Activated CD8-positive, alpha-beta memory T cell treated with anti-CD3 and anti-CD28 coated beads for 24 hours (primary cell): Measurements from ENCODE around the gene ATP10A.
"Not testable (repeated sequence)": the region's sequence is repeated elsewhere in the genome, so short reads cannot be mapped to it uniquely, and the experiment has no call there.

Experiments
- DNase-seq: peaks from one replicate; pipeline ENCODE4 v3.0.0-alpha.2; 2020

The ATP10A gene

GRCh38 chr15:25858952-25859760 lies 4.0 kb downstream of the ATP10A start:
- DNase-seq, result no peak

- DNase-seq, result not testable (repeated sequence)
Measured at GRCh38 chr15:25856059-25856458, 7.1 kb downstream of the ATP10A start.

GRCh38 chr15:25852661-25853524 lies 10.2 kb downstream of the ATP10A start:
- no peak for DNase-seq

DNA sequence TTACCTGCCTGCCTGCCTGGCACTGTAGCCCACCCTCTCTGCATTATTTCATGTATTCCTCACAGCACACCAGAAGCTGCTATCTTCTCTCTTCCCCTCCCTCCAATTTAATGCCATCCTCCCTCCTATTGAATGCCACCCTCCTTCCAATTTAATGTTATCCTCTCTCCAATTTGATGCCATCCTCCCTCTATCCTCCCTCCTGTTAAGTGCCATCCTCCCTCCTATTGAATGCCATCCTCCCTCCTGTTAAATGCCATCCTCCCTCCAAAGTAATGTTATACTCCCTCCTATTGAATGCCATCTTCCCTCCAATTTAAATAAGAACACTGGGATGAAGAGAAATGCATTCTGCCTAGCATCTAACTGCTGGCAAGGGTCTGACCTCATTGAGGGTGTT lies 11.1 kb downstream of the ATP10A start:
- DNase-seq, result no peak

DNA sequence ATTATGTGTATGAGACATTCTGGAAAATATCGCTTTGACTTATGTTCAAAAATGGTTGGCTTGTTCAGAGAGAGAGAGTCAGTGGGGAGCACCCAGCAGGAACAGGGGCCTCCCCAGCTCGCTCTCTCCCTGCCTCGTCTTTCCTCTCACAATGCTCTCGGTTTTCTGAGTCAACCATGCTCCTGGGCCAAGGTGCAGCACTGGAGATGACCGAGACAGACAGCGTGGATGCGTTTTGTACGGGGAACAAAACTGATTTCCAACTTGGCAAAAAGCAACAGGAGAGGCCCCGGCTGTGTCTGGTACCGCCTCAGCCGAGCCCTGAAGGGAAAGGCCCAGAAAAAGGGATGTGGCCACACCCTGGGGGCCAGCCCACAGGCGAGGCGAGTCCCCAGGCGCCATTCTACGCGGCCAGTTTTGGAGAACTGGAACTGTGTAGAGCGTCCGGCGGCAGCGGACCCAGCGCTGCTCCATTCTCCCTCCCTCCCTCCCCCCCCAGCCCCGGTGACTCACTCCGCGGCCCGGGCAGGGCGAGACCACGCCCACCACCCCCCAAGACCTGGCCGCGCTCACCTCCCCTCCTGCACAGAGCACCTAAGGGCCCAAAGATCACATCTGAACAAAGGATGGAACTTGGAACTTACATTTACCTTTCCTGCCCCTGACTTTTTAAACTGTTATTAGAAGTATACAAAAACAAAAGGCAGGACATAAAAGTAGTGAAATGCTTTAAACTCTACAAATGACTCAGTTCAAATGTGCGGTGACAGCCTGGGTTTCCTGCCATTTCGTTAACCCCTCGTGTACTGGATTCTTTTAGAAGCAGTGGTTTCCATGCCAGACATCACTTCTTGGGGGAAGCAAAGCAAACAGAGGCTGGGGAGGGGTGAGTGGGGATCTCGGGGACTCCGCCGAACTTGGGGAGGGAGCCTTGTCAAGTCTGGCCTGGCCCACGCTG lies 12.7 kb downstream of the ATP10A start:
- peak; percentile 89 for DNase-seq

DNA sequence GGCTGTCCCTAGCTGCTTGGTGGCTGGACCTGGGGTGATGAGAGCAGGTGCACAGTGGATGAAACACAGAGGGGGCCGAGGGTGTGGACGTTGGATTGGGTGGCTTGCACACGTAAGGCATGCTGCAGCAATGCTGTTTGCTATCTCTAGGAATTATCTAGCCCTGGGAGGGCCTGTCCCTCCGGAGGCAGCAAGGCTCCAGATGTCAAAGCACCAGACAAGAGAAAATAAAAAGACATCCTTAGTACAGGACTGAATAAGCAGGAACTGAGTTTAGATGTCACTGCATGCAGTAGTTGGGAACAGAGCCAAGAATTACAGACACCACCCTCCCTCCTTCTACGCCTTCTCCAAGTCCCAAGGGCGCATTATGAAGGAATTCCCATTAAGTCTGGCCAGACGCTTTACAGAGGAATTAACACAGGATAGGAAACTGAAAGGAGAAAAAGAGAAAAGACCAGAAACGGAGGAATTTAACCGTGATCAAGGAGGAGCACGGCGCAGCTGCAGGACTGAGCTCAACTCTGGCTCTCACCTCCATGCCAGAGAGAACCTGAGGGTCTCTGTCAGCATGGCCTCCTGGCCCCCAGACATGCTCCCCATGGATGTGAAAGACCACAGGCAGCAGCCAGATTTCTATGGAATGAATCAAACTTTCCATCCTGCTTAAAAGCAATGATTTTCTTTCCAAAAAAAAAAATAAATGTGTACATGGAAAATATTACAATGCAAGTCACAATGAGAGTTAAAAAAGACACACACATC lies 13.8 kb downstream of the ATP10A start:
- DNase-seq, result no peak

DNA sequence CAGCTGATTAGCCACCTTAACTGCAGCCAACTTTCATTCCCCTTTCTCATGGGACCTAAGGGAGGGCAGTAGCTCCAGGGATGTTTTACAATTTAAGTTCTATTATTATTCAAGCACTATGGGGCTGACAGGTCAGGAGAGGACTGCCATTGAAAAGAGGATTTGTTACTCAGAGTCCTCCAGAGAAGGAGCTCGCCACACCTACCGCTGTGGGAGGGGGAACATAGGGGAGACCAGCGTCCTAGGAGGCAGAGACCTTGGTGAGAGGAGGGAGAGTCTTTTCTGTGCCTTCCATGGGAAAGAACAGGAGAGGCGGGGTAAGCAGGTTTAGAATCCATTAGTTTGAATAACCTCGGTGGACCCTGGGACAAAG lies 14.4 kb downstream of the ATP10A start:
- DNase-seq, result no peak

GRCh38 chr15:25848325-25848724 lies 14.8 kb downstream of the ATP10A start:
- DNase-seq, result no peak

DNA sequence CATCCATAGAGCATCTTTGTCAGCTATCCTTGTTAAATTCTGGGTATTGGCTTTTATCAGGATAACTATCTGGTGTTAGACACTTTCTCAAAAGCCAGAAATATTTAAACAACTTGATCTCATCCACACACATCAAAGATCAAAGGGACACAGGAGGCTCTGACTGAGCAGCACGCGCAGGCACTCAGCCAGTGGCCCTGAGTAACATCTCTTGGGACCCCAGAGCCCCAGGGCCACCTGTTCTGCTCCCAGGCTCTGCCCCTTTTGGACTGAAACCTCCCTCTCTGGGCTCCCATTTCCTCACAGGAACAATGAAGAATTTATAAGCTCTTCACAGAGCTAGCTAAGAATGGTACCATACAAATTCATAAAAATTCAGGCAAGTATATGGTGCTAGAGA lies 16.1 kb downstream of the ATP10A start:
- no peak for DNase-seq

DNA sequence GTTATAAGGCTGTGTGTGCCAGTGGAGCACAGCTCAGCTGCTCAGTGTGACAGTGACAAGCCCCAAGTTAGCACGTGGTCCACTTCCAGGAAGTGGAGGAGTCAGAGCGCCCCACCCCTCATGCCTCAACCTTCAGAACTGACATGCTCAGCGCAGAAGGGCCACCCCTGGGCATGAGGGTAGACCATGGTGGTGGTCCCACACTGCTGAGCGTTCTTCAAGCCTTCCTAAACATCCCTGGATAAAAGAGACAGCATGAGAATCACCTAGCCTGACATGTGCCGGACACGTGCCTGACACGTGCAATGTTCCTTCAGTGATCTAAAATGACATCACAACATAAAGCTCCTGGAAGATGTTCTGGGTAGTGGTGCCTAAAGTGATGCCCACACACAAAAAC lies 16.8 kb downstream of the ATP10A start:
- DNase-seq, result peak; percentile 87

DNA sequence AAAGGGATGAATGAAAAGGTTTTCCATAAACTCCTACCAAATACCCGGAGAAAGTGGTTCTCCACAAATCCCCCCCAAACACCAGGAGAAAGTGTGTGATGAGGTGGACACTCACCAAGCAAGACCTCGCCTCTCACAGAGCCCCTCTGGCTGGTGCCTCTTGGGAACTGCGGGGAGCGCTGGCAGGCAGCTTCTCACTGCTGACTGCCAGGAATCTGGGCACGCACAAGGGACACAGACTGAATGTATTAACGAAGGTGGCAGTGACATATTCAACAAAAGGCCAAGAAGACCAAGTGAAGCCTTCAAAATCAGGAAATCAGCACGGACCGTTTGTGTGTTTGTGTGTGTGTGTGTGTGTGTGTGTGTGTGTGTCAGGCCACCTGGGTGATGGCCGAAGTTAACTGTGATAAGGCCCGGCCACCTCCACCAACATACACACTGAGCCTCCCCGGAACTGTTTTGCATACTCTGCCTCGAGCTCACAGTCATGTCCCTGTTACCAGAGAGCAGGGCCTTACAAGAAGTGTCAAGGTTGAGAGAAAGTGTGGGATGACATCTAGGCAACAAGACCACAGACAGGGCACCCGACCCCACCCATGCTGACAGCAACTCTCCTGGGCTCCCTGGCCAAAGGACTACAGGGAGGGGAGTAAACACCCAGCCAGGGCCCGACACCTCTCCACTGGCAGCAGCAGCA lies 18.0 kb downstream of the ATP10A start:
- no peak for DNase-seq

DNA sequence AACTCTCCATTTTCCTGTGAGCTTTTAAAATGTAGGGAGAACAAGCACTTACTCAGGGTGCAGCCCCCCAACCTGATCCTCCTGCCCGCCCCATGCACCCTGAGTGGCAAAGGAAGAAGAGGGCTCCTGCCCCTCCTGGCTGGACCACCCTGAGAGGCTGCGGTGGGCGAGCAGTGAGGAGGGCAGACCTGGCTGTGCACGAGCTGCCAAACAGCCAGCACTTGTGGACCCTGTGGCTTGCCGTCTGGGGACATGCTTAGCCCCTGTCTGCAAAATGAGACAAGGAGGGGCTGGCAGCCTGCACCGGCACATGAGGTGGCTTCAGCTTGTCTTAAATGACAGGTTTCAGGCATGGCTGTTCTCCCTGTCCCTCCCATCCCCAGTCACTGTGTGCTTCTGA lies 18.6 kb downstream of the ATP10A start:
- DNase-seq, result no peak

DNA sequence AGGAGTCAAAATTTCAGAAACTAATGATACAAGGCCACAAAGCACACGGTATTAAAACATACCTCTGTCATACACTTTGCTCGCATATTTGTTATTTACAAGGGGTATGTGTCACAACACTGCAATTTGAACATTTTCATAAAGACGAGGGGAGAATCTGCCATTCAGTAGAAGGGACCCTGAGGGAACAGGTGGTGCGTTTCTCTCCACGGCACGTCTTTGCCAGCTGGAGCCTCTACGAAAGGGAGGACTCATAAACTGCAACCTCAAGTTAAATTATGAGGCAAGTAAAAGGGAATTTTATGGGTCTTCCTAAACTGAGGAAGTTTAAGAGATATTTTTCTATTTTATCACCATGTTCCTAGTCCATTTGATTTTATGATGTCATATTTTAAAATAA lies 19.1 kb downstream of the ATP10A start:
- DNase-seq, result no peak

GRCh38 chr15:25839638-25840156 lies 23.4 kb downstream of the ATP10A start:
- DNase-seq, result no peak

DNA sequence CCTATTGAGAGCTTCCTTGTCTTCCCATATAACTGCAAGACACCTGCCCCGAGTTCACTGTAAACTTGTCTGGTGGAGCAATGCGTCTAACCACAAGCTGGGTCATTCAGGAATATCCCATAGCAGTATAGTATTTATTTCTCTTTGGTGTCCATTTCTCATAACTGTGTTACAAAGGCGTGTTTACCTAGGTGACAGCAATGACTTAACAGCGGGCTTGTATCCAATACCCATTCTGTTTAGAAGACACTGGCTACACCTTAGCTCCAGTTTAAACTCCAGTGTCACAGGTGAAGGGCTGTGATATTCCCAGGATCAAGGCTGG lies 24.3 kb downstream of the ATP10A start:
- no peak for DNase-seq

DNA sequence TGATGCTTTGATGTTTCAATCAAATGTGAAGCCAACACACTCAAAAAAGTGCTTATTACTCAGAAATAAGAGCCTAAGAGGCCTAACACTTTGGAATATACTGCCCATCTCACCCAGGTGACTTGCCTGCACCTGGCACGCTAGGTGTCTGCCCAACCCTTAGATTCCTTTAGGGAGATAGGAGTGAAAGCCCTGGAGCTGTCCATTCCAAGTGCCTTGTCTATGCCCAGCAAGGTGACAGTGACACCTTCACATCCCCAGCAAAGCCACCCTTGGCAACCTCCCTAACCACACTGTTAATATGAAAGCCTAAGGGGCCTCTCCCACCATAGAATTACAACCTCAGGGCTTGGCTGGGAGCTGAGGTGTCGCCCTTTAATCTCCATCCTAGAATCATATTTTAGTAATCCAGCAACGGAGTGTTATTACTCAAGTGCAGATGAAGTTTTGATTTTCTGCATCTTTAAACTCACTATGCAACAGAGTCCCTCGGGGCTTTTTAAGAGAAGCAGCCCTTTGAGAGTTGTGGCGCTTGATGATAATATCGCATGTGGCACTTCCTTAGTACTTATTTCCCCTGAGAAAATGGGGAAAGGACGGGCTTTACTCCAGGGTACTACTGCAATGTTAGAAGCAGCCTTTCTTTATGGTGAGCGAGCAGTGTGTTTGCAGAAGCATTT lies 24.8 kb downstream of the ATP10A start:
- DNase-seq, result no peak

GRCh38 chr15:25832158-25832557 lies 31.0 kb downstream of the ATP10A start:
- DNase-seq, result no peak

- DNase-seq, result no peak
Measured at GRCh38 chr15:25830844-25831451, 32.2 kb downstream of the ATP10A start.

DNA sequence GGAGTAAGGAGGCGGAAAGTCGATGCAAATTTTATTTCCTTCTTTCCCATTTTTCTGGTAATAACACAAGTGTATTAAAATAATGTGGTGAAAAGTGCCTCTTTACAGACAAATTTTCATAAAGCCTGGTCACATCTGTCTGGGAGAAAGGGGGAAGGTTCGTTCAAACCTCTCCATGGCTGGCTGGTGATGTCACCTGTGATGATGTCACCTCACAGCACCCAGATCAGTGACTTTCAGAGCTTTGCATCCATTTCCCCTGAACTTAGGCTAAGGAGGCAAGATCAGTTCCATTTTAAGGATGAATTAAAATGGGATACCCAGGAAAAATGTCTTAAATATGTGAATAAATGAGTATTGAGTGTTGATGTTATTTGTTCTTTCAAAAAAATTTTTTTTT lies 34.1 kb downstream of the ATP10A start:
- DNase-seq, result no peak

- no peak for DNase-seq
Measured at GRCh38 chr15:25825207-25825606, 37.9 kb downstream of the ATP10A start.
